Suprapubic skin (tissue), 4 donors: ENCODE measurements around the gene OR2AJ1. TPM values are rescaled to one million over a fixed set of nuclear protein-coding genes. Genes with fewer than 3 reads are reported as not detected.
A peak's percentile ranks its signal among the peaks of the same experiment; 100 is the strongest.
"Not testable (repeated sequence)": the region's sequence is repeated elsewhere in the genome, so short reads cannot be mapped to it uniquely, and the experiment has no call there.

Experiments
- DNase-seq, 2 donors: peaks; one replicate each; pipeline ENCODE4 v3.0.0-alpha.2; 2019; ENCODE audit warnings: low spot score in 2 of 2
- H3K27ac ChIP-seq: fragments of 200-600 bp; sonication (generic); one replicate; pipeline ENCODE4 v1.5.1; 2019
- H3K27me3 ChIP-seq: fragments of 200-600 bp; sonication (generic); one replicate; pipeline ENCODE4 v1.5.1; 2019
- H3K36me3 ChIP-seq: fragments of 200-600 bp; sonication (generic); one replicate; pipeline ENCODE4 v1.5.1; 2019
- H3K4me1 ChIP-seq: fragments of 200-600 bp; sonication (generic); one replicate; pipeline ENCODE4 v1.5.1; 2019
- H3K4me3 ChIP-seq: fragments of 200-600 bp; sonication (generic); one replicate; pipeline ENCODE4 v1.5.1; 2019; ENCODE audit warnings: mild to moderate bottlenecking
- H3K9me3 ChIP-seq: fragments of 200-600 bp; sonication (generic); one replicate; pipeline ENCODE4 v1.5.1; 2019
- CTCF ChIP-seq, 2 donors: fragments of 200-600 bp in 1 of 2; fragments of 450-650 bp in 1 of 2; sonication (generic) in 1 of 2; IDR thresholded peaks; one replicate each; pipeline ENCODE4 v1.5.1; 2016 to 2019; ENCODE audit warnings: antibody characterized with exemption in 2 of 2, mild to moderate bottlenecking in 1 of 2, moderate library complexity in 1 of 2
- EP300 ChIP-seq: sonication (generic); formaldehyde crosslinking; IDR thresholded peaks from one replicate; pipeline ENCODE4 v1.6.1; 2017; ENCODE audit warnings: antibody characterized with exemption
- POLR2A ChIP-seq, 2 donors: fragments of 450-650 bp; IDR thresholded peaks; one replicate each; pipeline ENCODE4 v1.6.1; 2017; ENCODE audit warnings: antibody characterized with exemption in 2 of 2, mild to moderate bottlenecking in 2 of 2, moderate library complexity in 2 of 2
- POLR2AphosphoS5 ChIP-seq, 3 donors: sonication (generic); formaldehyde crosslinking; IDR thresholded peaks; one replicate each; pipeline ENCODE4 v1.6.1; 2017; ENCODE audit warnings: antibody characterized with exemption in 3 of 3
- WGBS: methylation state at CpG from one replicate; pipeline ENCODE4 v1.1.5; 2018; 5-methylcytosine and 5-hydroxymethylcytosine counted together
- total RNA-seq, 4 donors: library from RNA; depleted of rRNA; stranded (reverse); fragments of >200 nt; gene quantifications; one replicate each; pipeline ENCODE4 v1.1.0, GENCODE V29; 2016

The OR2AJ1 gene
- total RNA-seq, 4 donors from 2014 or later = not detected

- WGBS = 91% methylated on average over 18 of the region's 18 CpGs
- no peak for TF ChIP-seq EP300
- no peak for TF ChIP-seq CTCF (IDR thresholded peaks at IDR 0.05)
- no peak for TF ChIP-seq POLR2AphosphoS5 (IDR thresholded peaks at IDR 0.05)
- TF ChIP-seq POLR2A (IDR thresholded peaks at IDR 0.05) = no peak
These were observed 11.7 kb downstream of the OR2AJ1 start for GRCh38 chr1:247936415-247936814.

DNA sequence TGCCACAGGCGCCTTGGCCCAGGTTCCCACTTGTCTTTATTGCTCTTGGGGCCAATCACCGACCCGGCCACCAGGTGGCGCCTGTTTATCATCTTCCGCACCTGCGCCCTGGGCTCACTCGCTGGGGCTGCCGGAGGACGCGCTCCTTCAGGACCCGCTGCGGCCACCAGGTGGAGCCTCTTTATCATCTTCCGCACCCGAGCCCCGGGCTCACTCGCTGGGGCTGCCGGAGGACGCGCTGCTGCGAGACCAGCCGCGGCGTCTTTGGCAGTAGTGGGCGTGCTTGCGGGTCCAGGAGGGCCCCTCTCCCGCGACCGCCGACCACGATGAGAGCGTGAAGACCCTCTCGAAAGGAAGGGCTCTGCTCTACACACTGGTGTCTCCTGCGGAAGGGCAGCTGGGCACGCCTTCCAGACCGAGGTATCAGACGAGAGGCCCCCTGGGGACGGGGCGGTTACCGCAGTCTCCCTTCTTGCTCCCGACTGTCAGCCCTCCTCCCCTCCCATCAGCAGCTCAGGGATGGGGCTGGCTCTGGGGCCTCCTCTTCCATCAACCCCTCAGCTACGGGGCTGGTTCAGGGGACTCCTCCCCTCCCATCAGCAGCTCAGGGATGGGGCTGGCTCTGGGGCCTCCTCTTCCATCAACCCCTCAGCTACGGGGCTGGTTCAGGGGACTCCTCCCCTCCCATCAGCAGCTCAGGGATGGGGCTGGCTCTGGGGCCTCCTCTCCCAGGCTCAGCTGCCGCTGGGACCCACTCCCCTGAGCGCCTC is 12.5 kb downstream of the OR2AJ1 start:
- 20% methylated on average over 21 of the region's 44 CpGs for WGBS
- not testable (repeated sequence) for H3K36me3 ChIP-seq, H3K27ac ChIP-seq, H3K4me1 ChIP-seq, H3K9me3 ChIP-seq, H3K27me3 ChIP-seq
- peak overlapping the region; percentile 37 for H3K4me3 ChIP-seq
- DNase-seq = peak in 1 of 2 donors; percentile 76
- peak in 1 of 2 donors; percentile 41 for TF ChIP-seq CTCF (IDR thresholded peaks at IDR 0.05)

More at GRCh38 chr1:247936415-247936814, 11.7 kb downstream of the OR2AJ1 start:
- DNase-seq = no peak
- no peak overlapping the region for H3K27ac ChIP-seq
- H3K36me3 ChIP-seq = no peaks in the 10 kb centered on the region
- H3K27me3 ChIP-seq = no peaks in the 10 kb centered on the region
- no peaks in the 10 kb centered on the region for H3K9me3 ChIP-seq
- no peaks in the 10 kb centered on the region for H3K4me1 ChIP-seq
- H3K4me3 ChIP-seq = no peak overlapping the region

DNA sequence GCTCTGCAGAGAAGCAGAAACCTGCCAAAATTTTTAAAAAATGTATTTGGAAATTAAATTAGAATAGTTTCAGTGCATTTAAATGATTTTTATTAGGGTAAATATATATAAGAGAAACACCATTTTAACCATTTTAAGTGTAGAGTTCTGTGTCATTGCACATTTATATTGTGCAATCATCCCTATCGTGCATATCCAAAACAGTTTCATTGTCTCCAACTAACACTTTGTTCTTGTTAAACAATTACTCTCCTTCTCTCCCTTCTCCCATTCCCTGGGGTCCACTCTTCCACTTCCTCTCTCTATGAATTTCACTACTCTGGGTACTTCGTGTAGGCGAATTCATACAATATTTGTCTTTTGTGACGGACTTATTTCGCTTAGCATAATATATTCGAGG is 17.9 kb downstream of the OR2AJ1 start:
- WGBS = 84% methylated on average over 6 of the region's 6 CpGs
- no peak overlapping the region for H3K27ac ChIP-seq

GRCh38 chr1:247948558-247948957 is 23.9 kb downstream of the OR2AJ1 start, which contains the start of gene OR2L8:
OR2L8 (plus strand) TSS chr1:247948858; CDS start chr1:247948858, 0 bp downstream.
- H3K4me1 ChIP-seq = no peaks in the 10 kb centered on the region
- no peaks in the 10 kb centered on the region for H3K27me3 ChIP-seq
- H3K36me3 ChIP-seq = no peaks in the 10 kb centered on the region
- TF ChIP-seq POLR2A (IDR thresholded peaks at IDR 0.05) = no peak
- no peak for TF ChIP-seq POLR2AphosphoS5 (IDR thresholded peaks at IDR 0.05)
- TF ChIP-seq EP300 = no peak
- no peak for TF ChIP-seq CTCF (IDR thresholded peaks at IDR 0.05)
- no peaks in the 10 kb centered on the region for H3K9me3 ChIP-seq
- H3K4me3 ChIP-seq = no peak within 1 kb of the TSS
- no peak for DNase-seq
- WGBS = 88% methylated on average over 3 of the region's 3 CpGs
- no peak within 1 kb of the TSS for H3K27ac ChIP-seq

More for the DNA sequence above, 17.9 kb downstream of the OR2AJ1 start:
- no peak for DNase-seq
- TF ChIP-seq POLR2A (IDR thresholded peaks at IDR 0.05) (no peak), EP300 (no peak), POLR2AphosphoS5 (IDR thresholded peaks at IDR 0.05) (no peak), CTCF (IDR thresholded peaks at IDR 0.05) (no peak)
- no peaks in the 10 kb centered on the region for H3K9me3 ChIP-seq
- H3K36me3 ChIP-seq = no peaks in the 10 kb centered on the region
- no peak overlapping the region for H3K4me3 ChIP-seq
- H3K27me3 ChIP-seq = no peaks in the 10 kb centered on the region
- H3K4me1 ChIP-seq = no peaks in the 10 kb centered on the region

GRCh38 chr1:247953408-247953807 is 28.7 kb downstream of the OR2AJ1 start:
- WGBS = 93% methylated on average over 1 of the region's 1 CpG
- H3K4me1 ChIP-seq = no peaks in the 10 kb centered on the region
- TF ChIP-seq EP300 (no peak), POLR2AphosphoS5 (IDR thresholded peaks at IDR 0.05) (no peak), CTCF (IDR thresholded peaks at IDR 0.05) (no peak), POLR2A (IDR thresholded peaks at IDR 0.05) (no peak)
- H3K27me3 ChIP-seq = no peaks in the 10 kb centered on the region
- no peaks in the 10 kb centered on the region for H3K9me3 ChIP-seq
- no peak overlapping the region for H3K27ac ChIP-seq
- no peaks in the 10 kb centered on the region for H3K36me3 ChIP-seq
- no peak for DNase-seq
- no peak overlapping the region for H3K4me3 ChIP-seq
